NB4 (cell line): ENCODE results near the gene GUCY1A1.

Experiments
- DNase-seq: peaks from one replicate; pipeline ENCODE4 v3.0.0; 2010; ENCODE audit warnings: low read depth
- H3K4me3 ChIP-seq: one replicate; pipeline ENCODE4 v1.5.1; 2011; ENCODE audit warnings: mild to moderate bottlenecking, low read depth, low read length, moderate library complexity
- MYC ChIP-seq: IDR thresholded peaks from 2 replicates; pipeline ENCODE4 v1.6.1; 2011; ENCODE audit warnings: low read depth, low read length
- POLR2A ChIP-seq: IDR thresholded peaks from 2 replicates; pipeline ENCODE4 v1.6.1; 2011; ENCODE audit warnings: mild to moderate bottlenecking; ENCODE audit not compliant: insufficient read length; ENCODE audit errors: extremely low read depth
- TF ChIP-seq, protein P1 (sequence below): IDR thresholded peaks from one replicate; pipeline ENCODE4 v1.5.1; 2012; ENCODE audit warnings: low read depth, low read length
- TF ChIP-seq, protein P2 (sequence below): IDR thresholded peaks from 2 replicates; pipeline ENCODE4 v1.6.1; 2011; ENCODE audit warnings: low read depth, low read length

Gene GUCY1A1

DNA sequence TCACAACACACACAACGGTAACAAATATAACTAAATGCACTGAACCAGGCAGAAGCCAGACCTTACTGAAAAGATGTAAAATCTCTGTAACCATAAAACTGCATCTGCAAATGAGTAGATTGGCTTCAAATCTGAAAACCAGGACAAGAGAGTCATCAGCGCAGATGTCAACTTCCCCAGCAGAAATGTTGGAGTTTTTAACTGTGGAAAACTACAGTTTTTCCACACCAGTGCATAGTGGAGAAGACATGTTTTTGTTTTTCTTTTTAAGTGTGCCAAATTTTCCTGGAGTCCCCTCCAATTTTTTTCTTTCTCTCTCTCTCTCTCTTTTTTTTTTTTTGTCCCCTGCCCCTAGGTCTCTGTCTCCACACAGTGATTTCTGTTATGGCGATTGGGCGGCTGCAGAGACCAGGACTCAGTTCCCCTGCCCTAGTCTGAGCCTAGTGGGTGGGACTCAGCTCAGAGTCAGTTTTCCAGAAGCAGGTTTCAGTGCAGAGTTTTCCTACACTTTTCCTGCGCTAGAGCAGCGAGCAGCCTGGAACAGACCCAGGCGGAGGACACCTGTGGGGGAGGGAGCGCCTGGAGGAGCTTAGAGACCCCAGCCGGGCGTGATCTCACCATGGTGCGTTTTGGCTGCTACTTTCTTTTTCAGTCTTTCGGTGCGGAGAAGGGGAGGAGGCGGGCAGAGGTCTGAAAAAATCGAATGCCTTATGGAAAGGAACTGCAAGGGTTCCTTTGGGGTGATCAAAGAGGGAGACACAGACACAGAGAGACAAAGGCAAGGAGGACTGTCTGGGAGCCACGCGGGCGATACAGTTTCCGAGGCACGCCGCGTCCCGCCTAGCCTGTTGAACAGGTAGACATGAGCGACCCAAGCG, at the start of gene GUCY1A1:
GUCY1A1 (plus strand) TSS at position 505 of the 878 bp plus-strand sequence. CDS start 30,020 bp downstream, outside the sequence.
- no peak for DNase-seq
- TF ChIP-seq, protein P1, sequence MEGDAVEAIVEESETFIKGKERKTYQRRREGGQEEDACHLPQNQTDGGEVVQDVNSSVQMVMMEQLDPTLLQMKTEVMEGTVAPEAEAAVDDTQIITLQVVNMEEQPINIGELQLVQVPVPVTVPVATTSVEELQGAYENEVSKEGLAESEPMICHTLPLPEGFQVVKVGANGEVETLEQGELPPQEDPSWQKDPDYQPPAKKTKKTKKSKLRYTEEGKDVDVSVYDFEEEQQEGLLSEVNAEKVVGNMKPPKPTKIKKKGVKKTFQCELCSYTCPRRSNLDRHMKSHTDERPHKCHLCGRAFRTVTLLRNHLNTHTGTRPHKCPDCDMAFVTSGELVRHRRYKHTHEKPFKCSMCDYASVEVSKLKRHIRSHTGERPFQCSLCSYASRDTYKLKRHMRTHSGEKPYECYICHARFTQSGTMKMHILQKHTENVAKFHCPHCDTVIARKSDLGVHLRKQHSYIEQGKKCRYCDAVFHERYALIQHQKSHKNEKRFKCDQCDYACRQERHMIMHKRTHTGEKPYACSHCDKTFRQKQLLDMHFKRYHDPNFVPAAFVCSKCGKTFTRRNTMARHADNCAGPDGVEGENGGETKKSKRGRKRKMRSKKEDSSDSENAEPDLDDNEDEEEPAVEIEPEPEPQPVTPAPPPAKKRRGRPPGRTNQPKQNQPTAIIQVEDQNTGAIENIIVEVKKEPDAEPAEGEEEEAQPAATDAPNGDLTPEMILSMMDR = no peak
- no peak for TF ChIP-seq POLR2A
- TF ChIP-seq, protein P2, sequence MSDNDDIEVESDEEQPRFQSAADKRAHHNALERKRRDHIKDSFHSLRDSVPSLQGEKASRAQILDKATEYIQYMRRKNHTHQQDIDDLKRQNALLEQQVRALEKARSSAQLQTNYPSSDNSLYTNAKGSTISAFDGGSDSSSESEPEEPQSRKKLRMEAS = no peak
- TF ChIP-seq MYC = no peak
- no peak within 1 kb of the TSS for H3K4me3 ChIP-seq

DNA sequence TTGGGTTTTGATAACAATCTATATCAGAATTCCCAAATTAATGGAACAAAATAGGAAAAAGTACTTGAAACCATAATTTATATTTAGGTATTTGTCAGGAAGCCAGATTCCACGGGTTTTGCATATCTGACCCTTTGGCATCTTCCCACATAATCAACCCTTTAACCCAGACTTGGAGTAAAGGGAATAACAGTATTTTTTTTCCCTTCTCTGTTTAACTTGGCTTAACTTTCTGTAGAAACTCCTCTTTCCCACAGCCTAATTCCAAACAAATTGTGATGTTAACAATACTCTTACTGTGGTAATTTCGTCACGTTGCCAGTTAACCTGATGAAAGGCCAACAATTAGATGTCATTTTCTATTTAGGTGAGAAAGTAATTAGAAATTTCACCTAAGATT, 49.4 kb upstream of the GUCY1A1 start:
- DNase-seq = no peak
- H3K4me3 ChIP-seq = no peak overlapping the region
- TF ChIP-seq POLR2A (no peak), MYC (no peak)
- TF ChIP-seq, protein P1 = no peak
- TF ChIP-seq, protein P2 = no peak

DNA sequence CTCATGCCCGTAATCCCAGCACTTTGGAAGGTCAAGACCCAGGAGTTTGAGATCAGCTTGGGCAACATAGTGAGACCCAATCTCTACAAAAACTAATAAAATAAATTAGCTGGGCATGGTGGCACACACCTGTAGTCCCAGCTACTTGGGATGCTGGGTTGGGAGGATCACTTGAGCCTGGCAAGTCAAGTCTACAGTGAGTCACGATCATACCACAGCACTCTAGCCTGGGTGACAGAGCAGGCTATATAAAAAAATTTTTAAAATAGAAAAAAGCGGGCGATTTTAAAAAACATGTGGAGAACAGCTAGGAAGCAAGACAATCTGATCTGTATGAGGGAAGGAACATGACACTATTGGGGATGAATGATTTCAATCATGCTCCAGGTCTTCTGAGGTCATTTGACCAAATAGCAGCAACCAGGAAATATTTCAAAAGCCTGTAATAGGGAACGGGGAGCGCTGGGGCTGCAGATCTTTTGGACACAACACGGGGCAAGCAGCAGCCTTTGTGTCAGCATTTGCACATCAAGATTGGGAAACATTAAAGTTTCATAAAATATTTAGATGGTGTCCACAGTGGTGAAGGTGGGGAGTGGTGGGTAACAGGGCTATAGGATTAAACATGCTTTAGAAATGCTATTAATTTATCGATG, 48.3 kb upstream of the GUCY1A1 start:
- H3K4me3 ChIP-seq = no peak overlapping the region
- TF ChIP-seq POLR2A = no peak
- TF ChIP-seq, protein P1 = no peak
- no peak for TF ChIP-seq MYC
- TF ChIP-seq, protein P2 = no peak
- no peak for DNase-seq

DNA sequence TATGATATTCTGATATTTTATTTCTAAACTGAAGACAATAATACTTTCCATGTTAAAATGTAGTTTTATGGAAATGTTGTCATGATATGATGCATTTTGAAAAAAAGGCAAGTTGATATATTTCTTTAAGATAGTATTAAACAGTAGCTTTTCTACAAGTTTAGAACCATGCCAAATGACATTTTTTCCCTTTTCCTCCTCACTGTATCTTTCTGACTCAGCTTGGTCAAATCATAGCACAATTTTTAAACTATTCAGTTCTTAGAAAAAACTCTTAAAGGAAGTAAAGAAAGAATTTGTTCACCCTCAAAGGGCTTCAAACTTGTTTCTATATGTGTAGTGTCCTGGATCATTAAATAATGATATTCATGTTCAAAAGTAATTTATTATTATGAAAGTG, 46.0 kb upstream of the GUCY1A1 start:
- no peak for TF ChIP-seq MYC
- no peak for TF ChIP-seq POLR2A
- TF ChIP-seq, protein P1 = no peak
- no peak for DNase-seq
- H3K4me3 ChIP-seq = no peak overlapping the region

GRCh38 chr4:155624478-155624877, 42.2 kb upstream of the GUCY1A1 start:
- no peak overlapping the region for H3K4me3 ChIP-seq
- DNase-seq = no peak
- TF ChIP-seq, protein P1 = no peak
- TF ChIP-seq, protein P2 = no peak
- TF ChIP-seq POLR2A (no peak), MYC (no peak)
